Measurements from ENCODE around the gene DTX3L.
A peak's percentile ranks its signal among the peaks of the same experiment; 100 is the strongest.

DTX3L gene

GRCh38 chr3:122608916-122609315, 44.8 kb downstream of the DTX3L start:
- DNase-seq: no peak

GRCh38 chr3:122609798-122610559, 45.8 kb downstream of the DTX3L start:
- DNase-seq: peak; percentile 85

- no peak for DNase-seq
Measured at GRCh38 chr3:122612696-122613095, 48.6 kb downstream of the DTX3L start.

- no peak for DNase-seq
Measured at GRCh38 chr3:122615303-122615702, 51.2 kb downstream of the DTX3L start.

GRCh38 chr3:122618614-122619013, 54.5 kb downstream of the DTX3L start:
- no peak for DNase-seq

GRCh38 chr3:122619040-122619439, 54.9 kb downstream of the DTX3L start:
- peak; percentile 6 for DNase-seq

- no peak for DNase-seq
Measured at GRCh38 chr3:122620399-122620798, 56.3 kb downstream of the DTX3L start.

GRCh38 chr3:122621112-122621511, 57.0 kb downstream of the DTX3L start:
- DNase-seq: no peak

- DNase-seq: no peak
Measured at GRCh38 chr3:122623031-122623829, 59.1 kb downstream of the DTX3L start.

All from fibroblast of skin of right quadriceps (primary cell).